ENCODE data around the gene IL1RL1. TPM values are rescaled to one million over a fixed set of nuclear protein-coding genes. Genes with fewer than 3 reads are reported as not detected.

The IL1RL1 gene
- total RNA-seq, 1 experiment from 2014 or later: 5.7 TPM

DNA sequence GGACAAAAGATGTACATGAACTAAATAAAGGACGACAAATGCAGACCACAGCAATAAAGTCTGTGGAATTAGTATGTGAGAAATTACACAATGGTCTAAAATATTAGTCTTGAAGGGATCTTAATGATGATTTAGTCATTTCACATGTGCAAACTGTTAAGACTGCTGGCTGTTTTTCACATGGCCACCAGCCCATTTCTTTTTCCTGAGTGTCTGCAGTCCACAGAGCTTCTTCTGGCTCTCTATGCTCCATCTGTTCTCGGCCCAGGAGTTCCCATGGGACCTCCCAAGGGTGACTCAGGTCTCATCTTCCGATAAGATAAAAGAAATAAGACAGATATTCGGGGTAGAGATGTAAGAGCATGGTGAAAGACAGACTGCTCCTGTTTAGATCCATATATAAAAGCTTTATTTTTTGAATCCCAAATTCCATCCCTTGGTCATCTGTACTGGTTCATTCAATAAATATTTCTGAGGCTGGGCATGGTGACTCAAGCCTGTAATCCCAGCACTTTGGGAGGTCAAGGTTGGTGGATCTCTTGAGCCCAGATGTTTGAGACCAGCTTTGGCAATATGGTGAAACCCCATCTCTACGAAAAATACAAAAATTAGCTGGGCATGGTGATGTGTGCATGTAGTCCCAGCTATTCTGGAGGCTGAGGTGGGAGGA lies 20.1 kb downstream of the IL1RL1 start:
- ATAC-seq (no peak), DNase-seq (no peak)
- no TSS peak for BruUV-seq (replicated peaks)
- no peaks in the 10 kb centered on the region for H4K20me1 ChIP-seq (ENCODE audit: low read length)
- no peaks in the 10 kb centered on the region for H3K36me3 ChIP-seq (ENCODE audit: low read depth, low read length)
- no peak overlapping the region for H3K4me2 ChIP-seq (ENCODE audit: low read length)
- intact Hi-C loops (cut with micrococcal nuclease): no loop called here
- peaks cover 16% of the 10 kb centered on the region for H3K4me1 ChIP-seq (ENCODE audit: insufficient read depth, low read length)
- H3K79me2 ChIP-seq (ENCODE audit: low read length): no peaks in the 10 kb centered on the region
- H3K27ac ChIP-seq (ENCODE audit: low read length): no peak overlapping the region
- H3K9me3 ChIP-seq (ENCODE audit: low read length): no peaks in the 10 kb centered on the region
- CTCF ChIA-PET: no interaction called here
- no peak overlapping the region for H3K4me3 ChIP-seq (ENCODE audit: low read length)
- no peak overlapping the region for H3K9ac ChIP-seq (ENCODE audit: low read length)
- no peak for TF ChIP-seq EZH2phosphoT487 (IDR thresholded peaks at IDR 0.05; ENCODE audit: borderline replicate concordance, low read length)
- TF ChIP-seq EZH2 (IDR thresholded peaks at IDR 0.05; ENCODE audit: low read length, unreplicated experiment): no peak
- TF ChIP-seq, protein P1, sequence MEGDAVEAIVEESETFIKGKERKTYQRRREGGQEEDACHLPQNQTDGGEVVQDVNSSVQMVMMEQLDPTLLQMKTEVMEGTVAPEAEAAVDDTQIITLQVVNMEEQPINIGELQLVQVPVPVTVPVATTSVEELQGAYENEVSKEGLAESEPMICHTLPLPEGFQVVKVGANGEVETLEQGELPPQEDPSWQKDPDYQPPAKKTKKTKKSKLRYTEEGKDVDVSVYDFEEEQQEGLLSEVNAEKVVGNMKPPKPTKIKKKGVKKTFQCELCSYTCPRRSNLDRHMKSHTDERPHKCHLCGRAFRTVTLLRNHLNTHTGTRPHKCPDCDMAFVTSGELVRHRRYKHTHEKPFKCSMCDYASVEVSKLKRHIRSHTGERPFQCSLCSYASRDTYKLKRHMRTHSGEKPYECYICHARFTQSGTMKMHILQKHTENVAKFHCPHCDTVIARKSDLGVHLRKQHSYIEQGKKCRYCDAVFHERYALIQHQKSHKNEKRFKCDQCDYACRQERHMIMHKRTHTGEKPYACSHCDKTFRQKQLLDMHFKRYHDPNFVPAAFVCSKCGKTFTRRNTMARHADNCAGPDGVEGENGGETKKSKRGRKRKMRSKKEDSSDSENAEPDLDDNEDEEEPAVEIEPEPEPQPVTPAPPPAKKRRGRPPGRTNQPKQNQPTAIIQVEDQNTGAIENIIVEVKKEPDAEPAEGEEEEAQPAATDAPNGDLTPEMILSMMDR (conservative IDR thresholded peaks at IDR 0.05; ENCODE audit: low read depth, low read length): no peak
- no peaks in the 10 kb centered on the region for H3K27me3 ChIP-seq (ENCODE audit: low read length)
- no peaks in the 10 kb centered on the region for H3F3A ChIP-seq (ENCODE audit: low read length, unreplicated experiment)
- no peaks in the 10 kb centered on the region for H3K9me2 ChIP-seq (replicated peaks; ENCODE audit: low read length)
- POLR2A ChIA-PET (ENCODE audit: unreplicated experiment): no interaction called here
- no peak overlapping the region for H2AFZ ChIP-seq (ENCODE audit: low read length)

DNA sequence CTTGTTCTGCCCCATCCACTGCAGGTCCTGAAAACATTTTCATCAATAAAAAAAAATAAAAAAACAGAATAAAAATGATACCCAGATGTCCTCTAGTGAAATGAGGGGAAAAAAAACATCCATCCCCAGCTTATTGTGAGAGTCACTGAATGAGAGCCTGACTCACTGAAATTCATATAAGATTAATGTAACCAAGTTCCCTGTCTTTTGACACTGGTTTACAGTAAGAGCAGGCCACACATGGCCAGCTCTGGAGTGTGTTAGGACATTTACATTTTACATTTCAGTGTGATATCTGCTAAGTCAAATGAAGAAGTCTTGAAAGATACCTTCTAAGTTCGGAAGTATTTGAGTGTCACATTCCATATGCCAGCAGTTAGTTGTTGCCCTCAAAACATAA lies 23.1 kb downstream of the IL1RL1 start:
- no peak overlapping the region for H3K27ac ChIP-seq (ENCODE audit: low read length)
- POLR2A ChIA-PET (ENCODE audit: unreplicated experiment): no interaction called here
- no peaks in the 10 kb centered on the region for H3K79me2 ChIP-seq (ENCODE audit: low read length)
- H3K9me3 ChIP-seq (ENCODE audit: low read length): no peaks in the 10 kb centered on the region
- TF ChIP-seq EZH2phosphoT487 (IDR thresholded peaks at IDR 0.05; ENCODE audit: borderline replicate concordance, low read length): no peak
- TF ChIP-seq, protein P1 (conservative IDR thresholded peaks at IDR 0.05; ENCODE audit: low read depth, low read length): no peak
- no peak for TF ChIP-seq EZH2 (IDR thresholded peaks at IDR 0.05; ENCODE audit: low read length, unreplicated experiment)
- DNase-seq (no peak), ATAC-seq (no peak)
- H3K27me3 ChIP-seq (ENCODE audit: low read length): no peaks in the 10 kb centered on the region
- CTCF ChIA-PET: no interaction called here
- H3K9me2 ChIP-seq (replicated peaks; ENCODE audit: low read length): no peaks in the 10 kb centered on the region
- H3K36me3 ChIP-seq (ENCODE audit: low read depth, low read length): no peaks in the 10 kb centered on the region
- no peaks in the 10 kb centered on the region for H4K20me1 ChIP-seq (ENCODE audit: low read length)
- intact Hi-C loops (cut with micrococcal nuclease): no loop called here
- H3F3A ChIP-seq (ENCODE audit: low read length, unreplicated experiment): peaks cover 4% of the 10 kb centered on the region
- H2AFZ ChIP-seq (ENCODE audit: low read length): no peak overlapping the region
- H3K4me3 ChIP-seq (ENCODE audit: low read length): no peak overlapping the region
- no peak overlapping the region for H3K4me2 ChIP-seq (ENCODE audit: low read length)
- no peak overlapping the region for H3K9ac ChIP-seq (ENCODE audit: low read length)
- peaks cover 42% of the 10 kb centered on the region for H3K4me1 ChIP-seq (ENCODE audit: insufficient read depth, low read length)
- BruUV-seq (replicated peaks): no TSS peak

DNA sequence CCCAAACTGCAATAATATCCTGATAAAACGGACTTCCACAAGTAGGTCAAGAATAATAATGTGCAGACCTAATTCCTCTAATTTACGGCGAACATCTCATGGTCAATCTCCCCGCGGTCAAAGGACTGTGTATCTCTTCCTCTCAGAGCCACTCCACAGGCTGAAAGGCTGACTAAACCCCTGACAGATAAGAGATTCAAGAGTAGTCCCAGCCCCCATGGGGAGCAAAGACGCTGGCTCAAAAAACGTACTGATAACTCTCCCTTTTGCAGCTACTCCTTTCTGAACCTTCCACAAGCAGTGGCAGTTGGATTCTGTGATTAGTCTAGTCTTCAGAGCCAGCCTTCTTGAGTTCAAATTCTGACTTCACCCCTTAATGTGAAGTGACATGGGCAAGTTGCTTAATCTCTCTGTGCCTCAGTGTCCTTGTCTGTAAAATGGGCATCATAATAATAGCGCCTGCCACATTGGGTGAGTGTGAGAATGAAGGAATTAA lies 24.6 kb downstream of the IL1RL1 start:
- Histone ChIP-seq H2AFZ (ENCODE audit: low read length) (no peak overlapping the region), H3K9ac (ENCODE audit: low read length) (peak overlapping the region; percentile 85), H3K9me2 (replicated peaks; ENCODE audit: low read length) (no peaks in the 10 kb centered on the region), H4K20me1 (ENCODE audit: low read length) (no peaks in the 10 kb centered on the region), H3K36me3 (ENCODE audit: low read depth, low read length) (no peaks in the 10 kb centered on the region), H3K27me3 (ENCODE audit: low read length) (no peaks in the 10 kb centered on the region), H3K79me2 (ENCODE audit: low read length) (no peaks in the 10 kb centered on the region), H3K9me3 (ENCODE audit: low read length) (no peaks in the 10 kb centered on the region), H3F3A (ENCODE audit: low read length, unreplicated experiment) (peaks cover 4% of the 10 kb centered on the region), H3K4me1 (ENCODE audit: insufficient read depth, low read length) (peaks cover 42% of the 10 kb centered on the region), H3K4me3 (ENCODE audit: low read length) (peak overlapping the region; percentile 21; the same call in 1 of the 2 replicates), H3K27ac (ENCODE audit: low read length) (peak overlapping the region; percentile 99), H3K4me2 (ENCODE audit: low read length) (peak overlapping the region; percentile 86)
- intact Hi-C loops (cut with micrococcal nuclease): no loop called here
- ATAC-seq (no peak), DNase-seq (no peak)
- TF ChIP-seq, protein P1 (conservative IDR thresholded peaks at IDR 0.05; ENCODE audit: low read depth, low read length): no peak
- TF ChIP-seq EZH2 (IDR thresholded peaks at IDR 0.05; ENCODE audit: low read length, unreplicated experiment) (no peak), EZH2phosphoT487 (IDR thresholded peaks at IDR 0.05; ENCODE audit: borderline replicate concordance, low read length) (no peak)
- CTCF ChIA-PET: interaction anchor here (0.6 to 1.6 kb wide), 5 partner anchors 50 to 1213 kb away, joined by 3 to 6 read pairs (median 3); no protein-coding TSS in a partner anchor
- POLR2A ChIA-PET (ENCODE audit: unreplicated experiment): interaction anchor here (0.5 to 0.6 kb wide), 3 partner anchors 76 to 1026 kb away, joined by 3 to 7 read pairs (median 7); no protein-coding TSS in a partner anchor
- BruUV-seq (replicated peaks): no TSS peak
